Daoy (cell line): Measurements from ENCODE around the gene SCAF8. TPM values are rescaled to one million over a fixed set of nuclear protein-coding genes. Genes with fewer than 3 reads are reported as not detected.

ENCODE experiments used
- DNase-seq: peaks from one replicate; pipeline ENCODE4 v3.0.0-alpha.2; 2015; ENCODE audit warnings: low read depth
- total RNA-seq: library from RNA; depleted of rRNA; stranded (reverse); fragments of >200 nt; shearing (Covaris generic); gene quantifications from 2 replicates; pipeline ENCODE4 v1.2.3, GENCODE V29; 2014

Gene SCAF8
- total RNA-seq, 1 experiment from 2014 or later = 20.9 TPM

GRCh38 chr6:154840363-154840762 is 107.1 kb downstream of the SCAF8 start:
- no peak for DNase-seq

- DNase-seq = no peak
Observed at GRCh38 chr6:154841109-154841508, 107.9 kb downstream of the SCAF8 start.

GRCh38 chr6:154842833-154843232 is 109.6 kb downstream of the SCAF8 start:
- no peak for DNase-seq

- no peak for DNase-seq
Observed at GRCh38 chr6:154847318-154847717, 114.1 kb downstream of the SCAF8 start.

GRCh38 chr6:154848580-154848979 is 115.4 kb downstream of the SCAF8 start:
- no peak for DNase-seq

- DNase-seq = no peak
Observed at GRCh38 chr6:154849475-154849874, 116.3 kb downstream of the SCAF8 start.

- DNase-seq = peak; percentile 18
Observed at GRCh38 chr6:154852687-154853086, 119.5 kb downstream of the SCAF8 start.

GRCh38 chr6:154857529-154857928 is 124.3 kb downstream of the SCAF8 start:
- no peak for DNase-seq

- DNase-seq = no peak
Observed at GRCh38 chr6:154861825-154862224, 128.6 kb downstream of the SCAF8 start.

GRCh38 chr6:154862536-154862935 is 129.3 kb downstream of the SCAF8 start:
- DNase-seq = no peak

- no peak for DNase-seq
Observed at GRCh38 chr6:154864066-154864430, 130.8 kb downstream of the SCAF8 start.

GRCh38 chr6:154865291-154865690 is 132.1 kb downstream of the SCAF8 start:
- DNase-seq = no peak

GRCh38 chr6:154868143-154868594 is 135.0 kb downstream of the SCAF8 start:
- peak; percentile 56 for DNase-seq

GRCh38 chr6:154872542-154873114 is 139.4 kb downstream of the SCAF8 start:
- DNase-seq = no peak

GRCh38 chr6:154873546-154873945 is 140.3 kb downstream of the SCAF8 start:
- DNase-seq = no peak

GRCh38 chr6:154874773-154875592 is 141.8 kb downstream of the SCAF8 start:
- DNase-seq = no peak

- no peak for DNase-seq
Observed at GRCh38 chr6:154876486-154877280, 143.5 kb downstream of the SCAF8 start.

- DNase-seq = no peak
Observed at GRCh38 chr6:154878871-154879491, 145.8 kb downstream of the SCAF8 start.

- DNase-seq = no peak
Observed at GRCh38 chr6:154882107-154882506, 148.9 kb downstream of the SCAF8 start.
